K562 (cell line): ENCODE data around the gene BIN1. TPM values are rescaled to one million over a fixed set of nuclear protein-coding genes. Genes with fewer than 3 reads are reported as not detected.
A peak's percentile ranks its signal among the peaks of the same experiment; 100 is the strongest.

Experiments used
- ATAC-seq: fragments of 200-7000 bp; cut with Tn5 transposase; 3 replicates; pipeline ENCODE4 v1.9.1; 2020; ENCODE audit warnings: moderate library complexity
- BruUV-seq: library from RNA; stranded (reverse); fragments of 400-500 nt; replicated peaks from 2 replicates; lab custom pipeline; 2021; lab: Mats Ljungman, UMichigan
- CTCF ChIA-PET: fragments of 300-600 bp; formaldehyde crosslinking; extraction: SDS; loops from one replicate; lab custom pipeline; 2021; ENCODE audit warnings: low intra/inter-chr PET ratio; lab: Yijun Ruan, JAX
- POLR2A ChIA-PET: fragments of 300-600, 350-650 bp; sonication (Branson Sonifier 250); formaldehyde crosslinking; extraction: SDS; loops from one replicate; lab custom pipeline; 2021; ENCODE audit warnings: antibody characterized with exemption, inconsistent platforms; lab: Yijun Ruan, JAX
- DNase-seq, 4 experiments: peaks; one replicate each; pipeline versions ENCODE4 v3.0.0 to v3.0.0-alpha.2; 2011 to 2018; ENCODE audit warnings: low spot score in 3 of 4, mixed read lengths in 3 of 4; ENCODE audit errors: extremely low read depth in 1 of 4
- FAIRE-seq: peaks from 2 replicates; lab custom pipeline; 2011; peaks lifted over from hg19 to GRCh38; lab: Jason Lieb, UNC
- H2AFZ ChIP-seq: 2 replicates; pipeline ENCODE4 v1.6.0; 2011; ENCODE audit warnings: low read depth, low read length, control low read depth, inconsistent platforms
- H3K27ac ChIP-seq: fragments of 200-600 bp; 3 replicates; pipeline ENCODE4 v1.8.0; 2011; ENCODE audit warnings: low read depth, mild to moderate bottlenecking, control low read depth, inconsistent platforms, low read length, moderate library complexity, mixed read lengths; ENCODE audit errors: extremely low read depth
- H3K27me3 ChIP-seq, 2 experiments: fragments of 300-600 bp in 1 of 2; 2 replicates in 1 of 2; 3 replicates in 1 of 2; pipeline versions ENCODE4 v1.6.0 to v1.8.0; 2011; ENCODE audit warnings: inconsistent platforms in 2 of 2, low read length in 2 of 2, mild to moderate bottlenecking in 1 of 2, mixed read lengths in 1 of 2, moderate library complexity in 1 of 2; ENCODE audit not compliant: control insufficient read depth in 2 of 2, insufficient read depth in 2 of 2
- H3K36me3 ChIP-seq: fragments of 300-600 bp; 3 replicates; pipeline ENCODE4 v1.8.0; 2011; ENCODE audit warnings: mild to moderate bottlenecking, low read length, inconsistent platforms; ENCODE audit not compliant: control insufficient read depth, insufficient read depth
- H3K4me1 ChIP-seq, 2 experiments: fragments of 200-600 bp in 1 of 2; replicated peaks in 1 of 2; 2 replicates in 1 of 2; 3 replicates in 1 of 2; pipeline versions ENCODE4 v1.5.1 to v1.8.0; 2011; ENCODE audit warnings: inconsistent platforms in 2 of 2, low read length in 2 of 2, mild to moderate bottlenecking in 1 of 2, mixed read lengths in 1 of 2, moderate library complexity in 1 of 2; ENCODE audit not compliant: control insufficient read depth in 2 of 2, insufficient read depth in 2 of 2
- H3K4me2 ChIP-seq: 2 replicates; pipeline ENCODE4 v1.6.1; 2011; ENCODE audit warnings: low read length, control low read depth, inconsistent platforms, mixed read lengths; ENCODE audit not compliant: insufficient read depth
- H3K4me3 ChIP-seq: fragments of 200-600 bp; sonication (generic), shearing (Covaris generic); 2 replicates; pipeline ENCODE4 v1.5.1; 2016; ENCODE audit warnings: control low read depth, inconsistent platforms
- H3K79me2 ChIP-seq: fragments of 200-600 bp; 3 replicates; pipeline ENCODE4 v1.8.0; 2011; ENCODE audit warnings: low read length, inconsistent platforms; ENCODE audit not compliant: control insufficient read depth, insufficient read depth
- H3K9ac ChIP-seq, 2 experiments: 2 replicates each; pipeline versions ENCODE4 v1.6.0 to v1.6.1; 2011; ENCODE audit warnings: low read depth in 2 of 2, low read length in 2 of 2, control low read depth in 1 of 2, inconsistent platforms in 1 of 2, mild to moderate bottlenecking in 1 of 2, mixed read lengths in 1 of 2; ENCODE audit not compliant: insufficient read depth in 1 of 2
- H3K9me1 ChIP-seq: one replicate; pipeline ENCODE4 v1.6.0; 2011; ENCODE audit warnings: inconsistent platforms, mild to moderate bottlenecking, low read length, moderate library complexity; ENCODE audit not compliant: control insufficient read depth, insufficient read depth
- H3K9me3 ChIP-seq: replicated peaks from 2 replicates; pipeline ENCODE4 v1.5.1; 2011; ENCODE audit warnings: low read depth, low read length, inconsistent platforms; ENCODE audit not compliant: control insufficient read depth, insufficient read depth
- H4K20me1 ChIP-seq: replicated peaks from 2 replicates; pipeline ENCODE4 v1.6.1; 2011; ENCODE audit warnings: low read length, inconsistent platforms, mixed read lengths; ENCODE audit not compliant: control insufficient read depth, insufficient read depth
- FOXJ3 ChIP-seq: sonication (generic); formaldehyde crosslinking; IDR thresholded peaks from 2 replicates; pipeline ENCODE4 v1.4.0; 2020; ENCODE audit warnings: mild to moderate bottlenecking, missing genetic modification reagents
- MAZ ChIP-seq, 2 experiments: fragments of 450-650 bp in 1 of 2; sonication (generic) in 1 of 2; formaldehyde crosslinking; IDR thresholded peaks in 1 of 2; conservative IDR thresholded peaks in 1 of 2; 2 replicates each; pipeline versions ENCODE4 v1.4.0 to v1.5.0; 2020; ENCODE audit warnings: mild to moderate bottlenecking in 1 of 2, missing genetic modification reagents in 1 of 2
- MTA1 ChIP-seq: fragments of 450-650 bp; IDR thresholded peaks from 2 replicates; pipeline ENCODE4 v1.6.1; 2017; ENCODE audit warnings: borderline replicate concordance
- NFIX ChIP-seq: fragments of 250-450 bp; sonication (Bioruptor Pico); IDR thresholded peaks from 2 replicates; pipeline ENCODE4 v1.4.0; 2020; ENCODE audit warnings: low read depth, mild to moderate bottlenecking, moderate library complexity
- PURB ChIP-seq: sonication (generic); formaldehyde crosslinking; IDR thresholded peaks from 2 replicates; pipeline ENCODE4 v1.9.0; 2021; ENCODE audit warnings: low read depth, mild to moderate bottlenecking, missing genetic modification reagents
- ZNF232 ChIP-seq: sonication (generic); formaldehyde crosslinking; IDR thresholded peaks from 2 replicates; pipeline ENCODE4 v1.8.0; 2022; ENCODE audit warnings: mild to moderate bottlenecking, missing genetic modification reagents
- ZNF274 ChIP-seq: IDR thresholded peaks from 2 replicates; pipeline ENCODE4 v1.6.1; 2011; ENCODE audit warnings: low read depth, mild to moderate bottlenecking, low read length, moderate library complexity, borderline replicate concordance
- WGBS: fragments of 100-300 bp; shearing (Covaris generic); methylation state at CpG from one replicate; pipeline ENCODE4 v1.1.6; 2016; ENCODE audit warnings: low coverage, mixed read lengths; ENCODE audit not compliant: insufficient coverage; ENCODE audit errors: missing lambda C conversion rate; 5-methylcytosine and 5-hydroxymethylcytosine counted together
- in situ Hi-C: fragments of 300-500 bp; cut with MboI; formaldehyde crosslinking; loops from 4 replicates; pipeline ENCODE4 v1.15.0; 2018; ENCODE audit warnings: inconsistent platforms, mixed read lengths
- intact Hi-C: fragments of 100-400 bp; cut with micrococcal nuclease; formaldehyde crosslinking; loops from 2 replicates; pipeline ENCODE4 v1.14.2; 2022
- polyA plus RNA-seq, 8 experiments: library from polyadenylated mRNA; depleted of rRNA in 4 of 8; stranded (reverse) in 5 of 8; unstranded in 3 of 8; fragments of >200 nt; fragmentation: Nextera tagmentation in 2 of 8; fragmentation: Illumina TruSeq in 1 of 8; extraction: Ambion mirVana in 2 of 8; extraction: Trizol in 1 of 8; gene quantifications; 2 replicates each; pipeline versions ENCODE4 v1.2.1 to v1.2.3, GENCODE V29; 2011 to 2014; ENCODE audit warnings: inconsistent platforms in 1 of 8, missing spikeins in 1 of 8
- total RNA-seq, 7 experiments: library from RNA; depleted of rRNA in 6 of 7; stranded (reverse); fragments of >200 nt in 6 of 7; fragmentation: Illumina TruSeq in 2 of 7; extraction: Trizol in 2 of 7; gene quantifications; 2 replicates each; pipeline versions ENCODE4 v1.2.1 to v1.2.3, GENCODE V29; 2011 to 2021; ENCODE audit warnings: low replicate concordance in 1 of 7
- TF ChIP-seq, protein P1 (sequence below): sonication (generic); formaldehyde crosslinking; IDR thresholded peaks from 2 replicates; pipeline ENCODE4 v1.8.0; 2022; ENCODE audit warnings: missing genetic modification reagents, mild to moderate bottlenecking, borderline replicate concordance
- TF ChIP-seq, protein P2 (sequence below): IDR thresholded peaks from 2 replicates; pipeline ENCODE4 v1.6.1; 2012; ENCODE audit warnings: low read depth, low read length, improper control_type of control experiment, borderline replicate concordance
- TF ChIP-seq, protein P3 (sequence below): fragments of 250-450 bp; sonication (Bioruptor Pico); IDR thresholded peaks from 2 replicates; pipeline ENCODE4 v1.4.0; 2020

The BIN1 gene
- total and polyA plus RNA-seq, 9 of the 15 experiments (the other 6 are each of a cell fraction or from before 2014, with no cell fraction given): 0.04 to 2.8 (median 0.79) TPM; not detected in 1

DNA sequence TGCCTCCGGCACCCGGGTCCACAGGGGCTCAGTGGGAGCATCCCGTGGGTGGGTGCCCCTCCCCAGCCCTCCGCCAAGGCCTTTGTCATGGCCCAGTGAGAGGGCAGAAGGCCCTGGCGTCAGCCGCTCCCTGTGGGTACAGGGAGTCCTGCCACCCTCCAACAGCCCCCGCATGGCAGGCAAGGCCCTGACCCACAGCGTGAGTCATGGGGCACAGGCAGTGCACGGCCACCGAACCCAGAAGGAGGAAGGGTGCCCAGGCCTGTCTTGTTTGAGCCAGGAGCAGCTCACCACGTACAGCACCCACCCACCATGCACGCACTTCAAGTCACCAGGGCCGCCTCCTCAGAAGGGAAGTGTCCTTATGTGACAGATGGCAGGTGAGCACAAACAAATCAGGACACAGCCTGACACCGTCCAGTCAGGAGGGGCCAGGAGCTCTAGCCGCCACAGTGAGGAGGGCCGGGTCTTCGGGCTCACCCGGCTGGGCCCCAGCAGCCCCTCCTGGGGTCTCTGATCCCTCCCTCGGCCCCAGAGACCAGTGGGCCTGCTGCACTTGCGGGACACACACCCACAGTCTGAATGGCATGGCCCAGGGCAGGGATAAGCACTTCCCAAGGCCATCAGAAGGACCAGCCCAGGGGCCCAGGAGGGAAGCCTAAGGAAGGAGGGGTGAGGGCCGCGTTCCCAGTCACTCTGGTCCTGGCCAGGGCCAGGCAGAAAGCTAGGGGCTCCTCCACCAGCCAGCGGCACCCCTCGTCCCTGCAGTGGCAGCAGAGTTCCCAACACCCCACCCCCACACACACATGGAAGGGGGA, 25.8 kb downstream of the BIN1 start:
- peak overlapping the region in 1 of 2 experiments; percentile 72; a peak in 2 of 4 replicates for H3K9ac ChIP-seq
- H3K9me1 ChIP-seq: no peaks in the 10 kb centered on the region
- H3K36me3 ChIP-seq: no peaks in the 10 kb centered on the region
- H3K4me1 ChIP-seq: peaks cover 9 to 44% of the 10 kb centered on the region in 2 experiments; a peak in 4 of 5 replicates
- H3K4me3 ChIP-seq: no peak overlapping the region
- no peaks in the 10 kb centered on the region for H3K9me3 ChIP-seq
- H3K27me3 ChIP-seq: peaks cover 11 to 39% of the 10 kb centered on the region in 2 experiments; a peak in 3 of 5 replicates
- no peak overlapping the region for H3K4me2 ChIP-seq
- CTCF ChIA-PET: no interaction called here
- in situ Hi-C loops: no loop called here
- no peak for FAIRE-seq
- H4K20me1 ChIP-seq: peaks cover 25% of the 10 kb centered on the region
- intact Hi-C loops: no loop called here
- 48% methylated on average over 18 of the region's 24 CpGs for WGBS
- no TSS peak for BruUV-seq
- no peak overlapping the region for H3K27ac ChIP-seq
- POLR2A ChIA-PET: interaction anchor here (0.7 to 1.1 kb wide), 2 partner anchors 8 to 14 kb away, joined by 4 to 5 read pairs; no protein-coding TSS in a partner anchor
- no peak for ATAC-seq
- H2AFZ ChIP-seq: no peak overlapping the region
- DNase-seq: no peak
- no peaks in the 10 kb centered on the region for H3K79me2 ChIP-seq
- TF ChIP-seq, protein P1, sequence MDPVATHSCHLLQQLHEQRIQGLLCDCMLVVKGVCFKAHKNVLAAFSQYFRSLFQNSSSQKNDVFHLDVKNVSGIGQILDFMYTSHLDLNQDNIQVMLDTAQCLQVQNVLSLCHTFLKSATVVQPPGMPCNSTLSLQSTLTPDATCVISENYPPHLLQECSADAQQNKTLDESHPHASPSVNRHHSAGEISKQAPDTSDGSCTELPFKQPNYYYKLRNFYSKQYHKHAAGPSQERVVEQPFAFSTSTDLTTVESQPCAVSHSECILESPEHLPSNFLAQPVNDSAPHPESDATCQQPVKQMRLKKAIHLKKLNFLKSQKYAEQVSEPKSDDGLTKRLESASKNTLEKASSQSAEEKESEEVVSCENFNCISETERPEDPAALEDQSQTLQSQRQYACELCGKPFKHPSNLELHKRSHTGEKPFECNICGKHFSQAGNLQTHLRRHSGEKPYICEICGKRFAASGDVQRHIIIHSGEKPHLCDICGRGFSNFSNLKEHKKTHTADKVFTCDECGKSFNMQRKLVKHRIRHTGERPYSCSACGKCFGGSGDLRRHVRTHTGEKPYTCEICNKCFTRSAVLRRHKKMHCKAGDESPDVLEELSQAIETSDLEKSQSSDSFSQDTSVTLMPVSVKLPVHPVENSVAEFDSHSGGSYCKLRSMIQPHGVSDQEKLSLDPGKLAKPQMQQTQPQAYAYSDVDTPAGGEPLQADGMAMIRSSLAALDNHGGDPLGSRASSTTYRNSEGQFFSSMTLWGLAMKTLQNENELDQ (CRISPR knock-in tag): no peak
- TF ChIP-seq MTA1 (no peak), FOXJ3 (CRISPR knock-in tag) (no peak), ZNF274 (no peak), MAZ (CRISPR knock-in tag; conservative IDR thresholded peaks at IDR 0.05 in 1 of 2, IDR thresholded peaks at IDR 0.05 in 1 of 2) (no peak), NFIX (CRISPR knock-in tag) (no peak), ZNF232 (CRISPR knock-in tag) (no peak), PURB (CRISPR knock-in tag) (no peak)
- TF ChIP-seq, protein P2, sequence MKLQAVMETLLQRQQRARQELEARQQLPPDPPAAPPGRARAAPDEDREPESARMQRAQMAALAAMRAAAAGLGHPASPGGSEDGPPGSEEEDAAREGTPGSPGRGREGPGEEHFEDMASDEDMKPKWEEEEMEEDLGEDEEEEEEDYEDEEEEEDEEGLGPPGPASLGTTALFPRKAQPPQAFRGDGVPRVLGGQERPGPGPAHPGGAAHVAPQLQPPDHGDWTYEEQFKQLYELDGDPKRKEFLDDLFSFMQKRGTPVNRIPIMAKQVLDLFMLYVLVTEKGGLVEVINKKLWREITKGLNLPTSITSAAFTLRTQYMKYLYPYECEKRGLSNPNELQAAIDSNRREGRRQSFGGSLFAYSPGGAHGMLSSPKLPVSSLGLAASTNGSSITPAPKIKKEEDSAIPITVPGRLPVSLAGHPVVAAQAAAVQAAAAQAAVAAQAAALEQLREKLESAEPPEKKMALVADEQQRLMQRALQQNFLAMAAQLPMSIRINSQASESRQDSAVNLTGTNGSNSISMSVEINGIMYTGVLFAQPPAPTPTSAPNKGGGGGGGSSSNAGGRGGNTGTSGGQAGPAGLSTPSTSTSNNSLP: no peak
- TF ChIP-seq, protein P3, sequence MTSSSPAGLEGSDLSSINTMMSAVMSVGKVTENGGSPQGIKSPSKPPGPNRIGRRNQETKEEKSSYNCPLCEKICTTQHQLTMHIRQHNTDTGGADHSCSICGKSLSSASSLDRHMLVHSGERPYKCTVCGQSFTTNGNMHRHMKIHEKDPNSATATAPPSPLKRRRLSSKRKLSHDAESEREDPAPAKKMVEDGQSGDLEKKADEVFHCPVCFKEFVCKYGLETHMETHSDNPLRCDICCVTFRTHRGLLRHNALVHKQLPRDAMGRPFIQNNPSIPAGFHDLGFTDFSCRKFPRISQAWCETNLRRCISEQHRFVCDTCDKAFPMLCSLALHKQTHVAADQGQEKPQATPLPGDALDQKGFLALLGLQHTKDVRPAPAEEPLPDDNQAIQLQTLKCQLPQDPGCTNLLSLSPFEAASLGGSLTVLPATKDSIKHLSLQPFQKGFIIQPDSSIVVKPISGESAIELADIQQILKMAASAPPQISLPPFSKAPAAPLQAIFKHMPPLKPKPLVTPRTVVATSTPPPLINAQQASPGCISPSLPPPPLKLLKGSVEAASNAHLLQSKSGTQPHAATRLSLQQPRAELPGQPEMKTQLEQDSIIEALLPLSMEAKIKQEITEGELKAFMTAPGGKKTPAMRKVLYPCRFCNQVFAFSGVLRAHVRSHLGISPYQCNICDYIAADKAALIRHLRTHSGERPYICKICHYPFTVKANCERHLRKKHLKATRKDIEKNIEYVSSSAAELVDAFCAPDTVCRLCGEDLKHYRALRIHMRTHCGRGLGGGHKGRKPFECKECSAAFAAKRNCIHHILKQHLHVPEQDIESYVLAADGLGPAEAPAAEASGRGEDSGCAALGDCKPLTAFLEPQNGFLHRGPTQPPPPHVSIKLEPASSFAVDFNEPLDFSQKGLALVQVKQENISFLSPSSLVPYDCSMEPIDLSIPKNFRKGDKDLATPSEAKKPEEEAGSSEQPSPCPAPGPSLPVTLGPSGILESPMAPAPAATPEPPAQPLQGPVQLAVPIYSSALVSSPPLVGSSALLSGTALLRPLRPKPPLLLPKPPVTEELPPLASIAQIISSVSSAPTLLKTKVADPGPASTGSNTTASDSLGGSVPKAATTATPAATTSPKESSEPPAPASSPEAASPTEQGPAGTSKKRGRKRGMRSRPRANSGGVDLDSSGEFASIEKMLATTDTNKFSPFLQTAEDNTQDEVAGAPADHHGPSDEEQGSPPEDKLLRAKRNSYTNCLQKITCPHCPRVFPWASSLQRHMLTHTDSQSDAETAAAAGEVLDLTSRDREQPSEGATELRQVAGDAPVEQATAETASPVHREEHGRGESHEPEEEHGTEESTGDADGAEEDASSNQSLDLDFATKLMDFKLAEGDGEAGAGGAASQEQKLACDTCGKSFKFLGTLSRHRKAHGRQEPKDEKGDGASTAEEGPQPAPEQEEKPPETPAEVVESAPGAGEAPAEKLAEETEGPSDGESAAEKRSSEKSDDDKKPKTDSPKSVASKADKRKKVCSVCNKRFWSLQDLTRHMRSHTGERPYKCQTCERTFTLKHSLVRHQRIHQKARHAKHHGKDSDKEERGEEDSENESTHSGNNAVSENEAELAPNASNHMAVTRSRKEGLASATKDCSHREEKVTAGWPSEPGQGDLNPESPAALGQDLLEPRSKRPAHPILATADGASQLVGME (CRISPR knock-in tag): no peak
